GM18907 (cell line): ENCODE results near the gene SLC30A3.
"Not testable (repeated sequence)": the region's sequence is repeated elsewhere in the genome, so short reads cannot be mapped to it uniquely, and the experiment has no call there.

Source experiments
- ATAC-seq: cut with Tn5 transposase; IDR thresholded peaks from one replicate; pipeline ENCODE4 v1.9.1; 2021; ENCODE audit warnings: mild to moderate bottlenecking, moderate library complexity; ENCODE audit not compliant: unreplicated experiment

SLC30A3 gene

DNA sequence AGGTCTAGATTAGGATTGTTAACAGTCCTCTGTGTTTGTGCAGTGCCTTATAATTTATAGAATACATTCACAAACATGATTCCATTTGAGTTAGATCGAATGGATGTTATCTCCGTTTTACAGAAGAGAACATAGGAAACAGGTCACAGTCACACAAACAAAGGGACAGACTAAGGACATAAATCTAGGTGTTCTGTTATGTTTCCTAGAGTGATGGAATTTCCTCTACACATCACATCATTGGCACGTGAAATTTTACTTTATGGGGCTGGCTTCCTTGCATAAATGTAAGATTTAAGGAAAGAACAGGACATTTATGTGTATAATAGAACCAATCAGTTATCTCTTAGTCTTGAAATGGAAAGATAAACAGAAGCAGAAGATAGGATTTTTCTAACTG lies 25.8 kb upstream of the SLC30A3 start:
- ATAC-seq, result no peak

DNA sequence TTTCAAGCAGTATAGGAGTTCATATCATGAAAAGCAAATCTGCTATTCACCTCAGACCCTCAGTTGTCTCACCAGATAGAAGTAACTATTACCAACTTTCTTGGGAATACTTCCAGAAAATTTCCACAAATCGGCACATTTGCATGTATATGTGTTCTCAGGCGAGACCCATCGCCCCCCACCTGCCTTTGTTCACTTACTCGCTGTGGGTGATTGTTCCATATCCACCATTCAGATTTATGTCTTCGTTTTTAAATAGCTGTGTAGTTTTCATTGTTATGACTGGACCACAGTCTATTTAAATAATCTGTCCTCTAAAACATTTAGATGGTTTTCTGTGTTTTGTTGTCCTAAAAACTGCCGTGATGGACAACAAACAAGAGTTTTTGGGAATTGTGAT lies 22.6 kb upstream of the SLC30A3 start:
- ATAC-seq, result no peak

DNA sequence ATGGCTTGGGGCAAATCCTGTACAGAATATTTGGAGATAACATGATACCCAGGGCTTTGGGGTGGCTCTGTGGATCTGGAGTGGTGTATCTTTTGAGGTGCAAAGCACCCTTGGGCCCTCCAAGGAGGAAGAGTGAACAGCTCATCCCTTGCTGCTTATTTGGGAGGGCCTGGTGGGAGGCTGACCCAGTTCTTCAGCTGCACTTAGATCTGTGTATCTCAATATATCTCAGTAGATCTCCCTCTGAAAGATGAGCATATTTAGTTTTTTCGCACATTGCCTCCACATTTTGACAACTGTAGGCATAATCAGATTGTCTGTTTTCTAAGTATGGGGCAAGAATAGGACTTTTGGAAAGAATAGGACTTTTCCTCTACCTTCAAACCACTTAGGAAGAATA lies 22.1 kb upstream of the SLC30A3 start:
- no peak for ATAC-seq

GRCh38 chr2:27282892-27283291 lies 20.0 kb upstream of the SLC30A3 start:
- ATAC-seq, result no peak

GRCh38 chr2:27281855-27282559 lies 19.2 kb upstream of the SLC30A3 start, which contains the start of gene TRIM54:
Gene TRIM54, plus strand, starts transcription at chr2:27282429. Its CDS starts 303 bp downstream, at chr2:27282732.
- ATAC-seq, result no peak

DNA sequence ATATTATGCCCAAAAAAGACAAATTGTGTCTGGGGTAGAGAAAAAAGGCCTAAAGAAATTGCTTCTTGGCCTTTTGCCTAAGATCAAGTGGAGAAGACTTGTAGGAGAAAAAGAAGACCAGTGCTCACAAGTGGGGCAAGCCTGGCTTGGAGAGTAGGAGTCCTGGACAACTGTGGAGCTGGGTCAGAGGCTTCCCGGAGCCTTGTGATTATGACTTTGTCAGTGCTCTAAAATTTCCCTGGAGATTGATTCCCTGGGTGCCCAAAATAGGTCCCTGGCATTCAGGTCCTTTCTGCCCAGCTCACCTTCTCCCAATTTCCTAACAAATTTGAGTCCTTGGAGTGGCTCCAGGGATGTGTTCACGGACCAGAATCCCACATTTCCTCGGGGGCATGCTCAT lies 18.6 kb upstream of the SLC30A3 start:
- ATAC-seq, result no peak

DNA sequence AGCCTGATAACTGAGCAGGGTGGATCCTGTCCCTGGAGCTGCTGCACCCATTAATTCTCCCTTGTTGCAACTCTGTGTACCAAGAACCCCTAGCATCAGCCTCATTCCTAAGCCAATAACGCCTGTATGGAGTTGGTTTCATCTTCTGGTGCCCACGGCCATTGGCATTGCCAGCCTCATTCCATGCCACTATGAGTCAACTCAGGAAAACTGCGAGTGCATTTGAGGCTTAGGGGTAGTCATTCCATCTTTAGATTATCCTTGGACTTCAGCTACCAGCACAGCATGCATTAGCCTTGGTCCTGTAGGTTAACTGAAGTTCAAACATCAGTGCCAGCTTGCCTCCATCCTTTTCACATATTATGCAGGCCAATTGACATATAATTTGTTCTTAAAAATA lies 18.0 kb upstream of the SLC30A3 start:
- no peak for ATAC-seq

GRCh38 chr2:27278010-27278409 lies 15.2 kb upstream of the SLC30A3 start:
- ATAC-seq, result no peak

DNA sequence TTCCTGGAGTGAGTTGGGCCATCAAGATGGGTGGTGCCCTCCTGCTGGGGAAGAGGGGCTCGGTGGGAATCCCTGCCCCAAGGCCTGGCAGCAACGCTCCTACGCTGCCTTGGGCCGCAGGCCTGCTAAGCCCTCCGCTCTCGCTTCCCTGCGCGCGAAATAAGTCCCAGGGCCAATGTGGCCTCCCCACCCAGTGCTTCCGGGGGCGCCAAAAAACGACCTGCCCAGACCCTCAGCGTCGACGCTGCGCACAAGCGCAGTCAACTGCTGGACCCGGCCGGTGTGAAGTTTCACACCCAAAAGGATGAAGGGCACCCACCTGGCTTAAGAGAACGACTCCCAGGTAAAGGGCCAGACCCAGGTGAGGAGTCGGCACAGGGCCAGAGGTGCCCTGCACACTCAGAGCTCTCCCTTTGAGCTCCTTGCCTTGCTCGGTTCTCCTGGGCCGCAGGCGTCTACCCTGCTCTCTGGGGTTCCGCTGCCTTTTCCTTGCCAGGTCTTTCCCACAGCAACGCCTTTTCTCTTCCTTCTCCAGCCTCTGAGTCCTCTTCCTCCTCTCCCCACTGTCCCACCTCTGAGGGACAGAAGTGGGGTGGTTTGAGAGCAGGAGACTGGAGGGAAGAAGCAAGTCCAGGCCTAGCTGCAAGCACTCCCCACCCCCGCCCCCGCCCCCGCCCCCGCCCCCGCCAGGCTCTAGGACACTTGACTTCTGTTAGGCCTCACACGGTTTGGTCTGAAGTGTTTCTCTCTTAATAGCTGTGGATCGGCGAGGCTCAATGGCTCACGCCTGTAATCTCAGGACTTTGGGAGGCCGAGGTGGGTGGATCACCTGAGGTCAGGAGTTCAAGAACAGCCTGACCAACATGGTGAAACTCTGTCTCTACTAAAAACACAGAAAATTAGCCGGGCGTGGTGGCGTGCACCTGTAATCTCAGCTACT lies 12.6 kb upstream of the SLC30A3 start, which contains the start of gene DNAJC5G:
Gene DNAJC5G, plus strand, starts transcription at position 223 of the 940 bp plus-strand sequence. CDS start 1,296 bp downstream, outside the sequence.
- no peak for ATAC-seq

GRCh38 chr2:27272537-27273522 lies 10.0 kb upstream of the SLC30A3 start:
- ATAC-seq, result not testable (repeated sequence)

- ATAC-seq, result no peak
These were observed 8.9 kb upstream of the SLC30A3 start for GRCh38 chr2:27271631-27272340.

GRCh38 chr2:27270670-27271069 lies 7.8 kb upstream of the SLC30A3 start:
- no peak for ATAC-seq

GRCh38 chr2:27270131-27270530 lies 7.3 kb upstream of the SLC30A3 start:
- ATAC-seq, result no peak

GRCh38 chr2:27268296-27268695 lies 5.4 kb upstream of the SLC30A3 start:
- not testable (repeated sequence) for ATAC-seq

- no peak for ATAC-seq
These were observed 2.7 kb upstream of the SLC30A3 start for GRCh38 chr2:27265536-27265870.

DNA sequence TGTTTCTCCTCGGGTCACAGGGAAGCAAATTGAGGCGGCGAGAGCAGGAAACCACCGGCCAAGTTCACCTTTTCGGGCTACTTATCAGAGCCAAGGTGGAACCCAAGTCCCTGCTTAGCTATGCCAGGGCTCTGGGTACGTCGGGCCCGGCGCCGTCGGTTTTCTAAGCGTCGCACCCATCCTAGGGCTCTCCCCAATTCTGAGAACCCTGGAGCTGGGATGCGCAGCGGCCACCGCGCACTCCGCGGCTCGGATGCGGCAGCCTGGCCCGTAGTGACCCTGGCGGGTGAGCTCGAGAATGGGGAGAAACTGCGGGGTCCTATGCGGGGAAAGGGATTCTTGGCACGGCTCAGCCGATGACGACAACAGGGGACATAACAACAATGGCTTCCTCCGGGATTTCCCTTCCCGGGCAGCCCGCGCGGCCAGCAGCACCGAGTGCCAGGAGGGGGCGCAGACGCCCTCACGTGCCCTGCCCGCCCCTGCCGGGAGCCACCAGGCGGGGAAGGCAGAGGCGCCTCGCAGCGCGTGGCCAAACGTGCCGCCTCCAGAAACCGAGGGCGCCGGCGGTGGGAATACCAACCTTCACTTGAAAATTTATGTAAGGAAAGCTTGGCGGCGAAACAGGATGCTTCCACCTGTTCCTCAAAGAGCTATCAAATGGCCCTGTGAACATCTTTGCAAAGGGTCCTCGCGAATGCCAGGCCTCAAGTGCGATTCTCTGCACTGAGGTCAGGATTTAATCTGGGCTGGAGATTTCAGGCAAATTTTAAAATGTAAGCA lies 2.1 kb upstream of the SLC30A3 start:
- ATAC-seq, result peak; percentile 51

GRCh38 chr2:27264253-27264752 lies 1.5 kb upstream of the SLC30A3 start:
- ATAC-seq, result peak; percentile 26

GRCh38 chr2:27263287-27264252 lies 723 bp upstream of the SLC30A3 start:
- ATAC-seq, result no peak
